Endothelial cell of umbilical vein (primary cell): ENCODE results near the gene LTBP1. TPM values are rescaled to one million over a fixed set of nuclear protein-coding genes. Genes with fewer than 3 reads are reported as not detected.

ENCODE experiments used
- BruUV-seq: library from RNA; stranded (reverse); fragments of 400-500 nt; replicated peaks from 2 replicates; lab custom pipeline; 2021; lab: Mats Ljungman, UMichigan
- CTCF ChIA-PET: fragments of 300-600, 350-600 bp; sonication (Branson Sonifier 250); formaldehyde crosslinking; loops from one replicate; lab custom pipeline; 2021; ENCODE audit warnings: antibody characterized with exemption, inconsistent platforms; lab: Charles Lee
- POLR2A ChIA-PET: fragments of 300-600, 350-600 bp; sonication (Branson Sonifier 250); formaldehyde crosslinking; loops from one replicate; lab custom pipeline; 2021; ENCODE audit warnings: antibody characterized with exemption, inconsistent platforms; lab: Charles Lee
- DNase-seq: peaks from one replicate; pipeline ENCODE4 v3.0.0-alpha.2; 2011; ENCODE audit warnings: low read depth, low spot score
- FAIRE-seq: peaks from 2 replicates; lab custom pipeline; 2011; peaks lifted over from hg19 to GRCh38; lab: Jason Lieb, UNC
- H2AFZ ChIP-seq: 2 replicates; pipeline ENCODE4 v1.6.0; 2012; ENCODE audit warnings: low read depth, low read length, control low read depth, inconsistent platforms
- H3K27ac ChIP-seq: 2 replicates; pipeline ENCODE4 v1.5.1; 2011; ENCODE audit warnings: low read depth, mild to moderate bottlenecking, control low read depth, low read length, moderate library complexity; ENCODE audit not compliant: insufficient read depth
- H3K27me3 ChIP-seq, 2 experiments: 2 replicates each; pipeline versions ENCODE4 v1.6.0 to v1.6.1; 2011; ENCODE audit warnings: low read length in 2 of 2, mixed read lengths in 1 of 2; ENCODE audit not compliant: control insufficient read depth in 2 of 2, insufficient read depth in 2 of 2
- H3K36me3 ChIP-seq, 2 experiments: 2 replicates in 1 of 2; 3 replicates in 1 of 2; pipeline ENCODE4 v1.5.1; 2011; ENCODE audit warnings: low read length in 2 of 2, mild to moderate bottlenecking in 1 of 2, moderate library complexity in 1 of 2; ENCODE audit not compliant: control insufficient read depth in 2 of 2, insufficient read depth in 2 of 2; ENCODE audit errors: extremely low read depth in 1 of 2
- H3K4me1 ChIP-seq: 3 replicates; pipeline ENCODE4 v1.5.1; 2011; ENCODE audit warnings: mild to moderate bottlenecking, low read length; ENCODE audit not compliant: control insufficient read depth, insufficient read depth; ENCODE audit errors: extremely low read depth
- H3K4me2 ChIP-seq: 2 replicates; pipeline ENCODE4 v1.6.1; 2011; ENCODE audit warnings: low read length, control low read depth, mixed read lengths; ENCODE audit not compliant: insufficient read depth
- H3K4me3 ChIP-seq, 3 experiments: fragments of 200-600 bp in 1 of 3; sonication (generic), shearing (Covaris generic) in 1 of 3; replicated peaks in 1 of 3; 2 replicates each; pipeline ENCODE4 v1.5.1; 2011 to 2016; ENCODE audit warnings: control low read depth in 3 of 3, low read length in 3 of 3, mild to moderate bottlenecking in 2 of 3, inconsistent platforms in 1 of 3, low read depth in 1 of 3, moderate library complexity in 1 of 3; ENCODE audit not compliant: insufficient read depth in 1 of 3
- H3K79me2 ChIP-seq: 2 replicates; pipeline ENCODE4 v1.6.0; 2012; ENCODE audit warnings: low read length, inconsistent platforms; ENCODE audit not compliant: control insufficient read depth, insufficient read depth
- H3K9ac ChIP-seq: replicated peaks from 2 replicates; pipeline ENCODE3; 2011; ENCODE audit warnings: low read length, control low read depth; ENCODE audit not compliant: insufficient read depth; ENCODE audit errors: extremely low read depth
- H3K9me1 ChIP-seq: replicated peaks from 3 replicates; pipeline ENCODE4 v1.6.0; 2011; ENCODE audit warnings: mild to moderate bottlenecking, low read length; ENCODE audit not compliant: control insufficient read depth, insufficient read depth; ENCODE audit errors: extremely low read depth
- H3K9me3 ChIP-seq: replicated peaks from 2 replicates; pipeline ENCODE4 v1.5.1; 2012; ENCODE audit warnings: low read length, inconsistent platforms; ENCODE audit not compliant: control insufficient read depth, insufficient read depth
- H4K20me1 ChIP-seq: replicated peaks from 2 replicates; pipeline ENCODE3; 2011; ENCODE audit warnings: mild to moderate bottlenecking, low read length; ENCODE audit not compliant: control insufficient read depth, insufficient read depth; ENCODE audit errors: extremely low read depth
- EZH2 ChIP-seq: IDR thresholded peaks from 2 replicates; pipeline ENCODE4 v1.6.1; 2012; ENCODE audit warnings: borderline replicate concordance, low read depth, mild to moderate bottlenecking, moderate library complexity, low read length, inconsistent platforms; ENCODE audit not compliant: severe bottlenecking
- FOS ChIP-seq: IDR thresholded peaks from 2 replicates; pipeline ENCODE4 v1.6.1; 2011; ENCODE audit warnings: mild to moderate bottlenecking, low read length, moderate library complexity, borderline replicate concordance; ENCODE audit not compliant: insufficient read depth
- JUN ChIP-seq: IDR thresholded peaks from 2 replicates; pipeline ENCODE4 v1.6.1; 2011; ENCODE audit warnings: borderline replicate concordance, low read depth; ENCODE audit not compliant: insufficient read length, insufficient read depth
- POLR2A ChIP-seq: IDR thresholded peaks from 2 replicates; pipeline ENCODE4 v1.6.1; 2012; ENCODE audit warnings: low read depth, mild to moderate bottlenecking, control low read depth, low read length
- POLR2AphosphoS5 ChIP-seq: IDR thresholded peaks from 2 replicates; pipeline ENCODE4 v1.6.1; 2012; ENCODE audit warnings: low read depth, mild to moderate bottlenecking, control low read depth, low read length, moderate library complexity; ENCODE audit not compliant: insufficient read depth
- dilution Hi-C: fragments of 300-500 bp; cut with MboI; formaldehyde crosslinking; loops from one replicate; pipeline ENCODE4 v1.15.0; 2019; ENCODE audit warnings: low sequenced_read_pairs; ENCODE audit not compliant: extremely low pct_ligation_motif_present
- intact Hi-C: fragments of 100-400 bp; cut with micrococcal nuclease; formaldehyde crosslinking; loops from one replicate; pipeline ENCODE4 v1.10.0; 2022
- polyA plus RNA-seq, 4 experiments: library from polyadenylated mRNA; depleted of rRNA in 3 of 4; stranded (reverse) in 3 of 4; unstranded in 1 of 4; fragments of >200 nt; gene quantifications; 2 replicates each; pipeline versions ENCODE4 v1.2.1 to v1.2.3, GENCODE V29; 2011 to 2012; ENCODE audit warnings: missing spikeins in 1 of 4
- total RNA-seq: library from RNA; stranded (reverse); gene quantifications from 2 replicates; pipeline ENCODE4 v1.2.3, GENCODE V29; 2021
- TF ChIP-seq, protein P1 (sequence below), 2 donors: IDR thresholded peaks; 1 replicate in 1 of 2; 2 replicates in 1 of 2; pipeline ENCODE4 v1.5.1; 2011; ENCODE audit warnings: low read length in 2 of 2, mild to moderate bottlenecking in 2 of 2, moderate library complexity in 2 of 2, control low read depth in 1 of 2, inconsistent platforms in 1 of 2, low read depth in 1 of 2; ENCODE audit not compliant: insufficient read depth in 1 of 2; ENCODE audit errors: extremely low read depth in 1 of 2
- TF ChIP-seq, protein P2 (sequence below): IDR thresholded peaks from 2 replicates; pipeline ENCODE4 v1.6.1; 2011; ENCODE audit not compliant: insufficient read depth, insufficient read length

Gene LTBP1
- total and polyA plus RNA-seq, 2 donors (not counting 3 experiments of a cell fraction or from before 2014, with no cell fraction given), result 57.4 to 68.2 TPM

DNA sequence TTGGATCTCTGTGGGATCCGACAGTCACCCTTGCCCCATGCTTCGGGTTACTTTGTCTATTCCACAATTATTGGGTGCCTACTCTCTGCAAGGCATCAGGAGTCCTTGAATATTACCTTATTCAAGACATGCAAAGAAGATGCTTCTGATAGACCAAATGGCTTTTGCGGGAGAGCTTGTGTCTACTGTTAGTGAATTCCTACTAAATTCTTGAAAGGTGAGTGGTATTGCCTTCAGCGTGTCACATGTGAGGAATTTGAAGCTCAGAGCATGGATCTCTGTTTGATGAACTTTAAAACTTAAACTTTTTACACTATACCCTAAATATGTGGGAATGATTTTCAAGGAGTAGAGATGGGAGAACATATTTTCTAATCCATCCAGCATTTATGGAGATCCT is 184.4 kb downstream of the LTBP1 start:
- ChIA-PET POLR2A (no interaction called here), CTCF (interaction anchor here (0.9 to 1.0 kb wide), 2 partner anchors 10 to 112 kb away, joined by 3 to 4 read pairs; no protein-coding TSS in a partner anchor)
- Histone ChIP-seq H3K27ac (no peak overlapping the region), H4K20me1 (no peaks in the 10 kb centered on the region), H3K9ac (no peak overlapping the region), H2AFZ (no peak overlapping the region), H3K4me3 (no peak overlapping the region), H3K36me3 (no peaks in the 10 kb centered on the region), H3K4me2 (no peak overlapping the region), H3K27me3 (no peaks in the 10 kb centered on the region), H3K9me1 (no peaks in the 10 kb centered on the region), H3K9me3 (no peaks in the 10 kb centered on the region), H3K79me2 (no peaks in the 10 kb centered on the region), H3K4me1 (peaks cover 17% of the 10 kb centered on the region)
- intact Hi-C loops (no loop called here), dilution Hi-C loops (no loop called here)
- no peak for TF ChIP-seq EZH2
- TF ChIP-seq FOS, result no peak
- TF ChIP-seq, protein P1, sequence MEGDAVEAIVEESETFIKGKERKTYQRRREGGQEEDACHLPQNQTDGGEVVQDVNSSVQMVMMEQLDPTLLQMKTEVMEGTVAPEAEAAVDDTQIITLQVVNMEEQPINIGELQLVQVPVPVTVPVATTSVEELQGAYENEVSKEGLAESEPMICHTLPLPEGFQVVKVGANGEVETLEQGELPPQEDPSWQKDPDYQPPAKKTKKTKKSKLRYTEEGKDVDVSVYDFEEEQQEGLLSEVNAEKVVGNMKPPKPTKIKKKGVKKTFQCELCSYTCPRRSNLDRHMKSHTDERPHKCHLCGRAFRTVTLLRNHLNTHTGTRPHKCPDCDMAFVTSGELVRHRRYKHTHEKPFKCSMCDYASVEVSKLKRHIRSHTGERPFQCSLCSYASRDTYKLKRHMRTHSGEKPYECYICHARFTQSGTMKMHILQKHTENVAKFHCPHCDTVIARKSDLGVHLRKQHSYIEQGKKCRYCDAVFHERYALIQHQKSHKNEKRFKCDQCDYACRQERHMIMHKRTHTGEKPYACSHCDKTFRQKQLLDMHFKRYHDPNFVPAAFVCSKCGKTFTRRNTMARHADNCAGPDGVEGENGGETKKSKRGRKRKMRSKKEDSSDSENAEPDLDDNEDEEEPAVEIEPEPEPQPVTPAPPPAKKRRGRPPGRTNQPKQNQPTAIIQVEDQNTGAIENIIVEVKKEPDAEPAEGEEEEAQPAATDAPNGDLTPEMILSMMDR (IDR thresholded peaks at IDR 0.05; ENCODE audit: extremely low read depth in 1 of 2, insufficient read depth in 1 of 2, low read depth in 1 of 2, low read length in 2 of 2), result no peak
- no peak for TF ChIP-seq POLR2A
- no peak for TF ChIP-seq POLR2AphosphoS5
- TF ChIP-seq, protein P2, sequence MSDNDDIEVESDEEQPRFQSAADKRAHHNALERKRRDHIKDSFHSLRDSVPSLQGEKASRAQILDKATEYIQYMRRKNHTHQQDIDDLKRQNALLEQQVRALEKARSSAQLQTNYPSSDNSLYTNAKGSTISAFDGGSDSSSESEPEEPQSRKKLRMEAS, result no peak
- TF ChIP-seq JUN, result no peak
- DNase-seq (no peak), FAIRE-seq (no peak)
- BruUV-seq, result no TSS peak
